GM19025 (cell line): ENCODE data around the gene RENBP.

ENCODE experiments used
- ATAC-seq: cut with Tn5 transposase; IDR thresholded peaks from one replicate; pipeline ENCODE4 v1.9.1; 2021; ENCODE audit warnings: mild to moderate bottlenecking, low read depth, moderate library complexity; ENCODE audit not compliant: unreplicated experiment

RENBP gene

GRCh38 chrX:153937056-153937455 lies 7.4 kb downstream of the RENBP start:
- no peak for ATAC-seq

DNA sequence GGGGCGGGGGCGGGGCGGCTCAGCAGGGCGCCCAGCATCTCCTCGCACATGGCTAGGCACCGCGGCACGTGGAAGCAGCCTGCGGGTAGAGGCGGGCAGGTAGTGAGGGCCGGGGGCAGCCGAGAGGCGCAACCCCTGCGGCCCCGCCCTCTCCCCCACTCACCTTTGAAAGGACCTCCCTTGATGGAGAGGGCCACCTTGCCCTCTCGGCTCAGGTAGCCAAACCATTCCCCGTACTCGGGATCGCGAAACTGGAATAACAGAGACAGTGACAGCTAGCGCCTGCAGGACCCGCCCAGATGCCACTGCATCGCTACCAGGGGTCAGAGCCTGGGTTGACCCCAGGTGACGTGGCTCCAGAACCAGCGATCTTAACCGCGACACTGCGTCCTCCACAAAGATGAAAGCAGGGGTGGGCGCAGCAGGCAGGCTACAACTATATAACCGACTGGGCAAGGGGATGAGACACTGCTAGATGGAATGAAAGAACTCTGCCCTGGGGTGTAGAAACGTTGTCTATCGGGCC lies 9.1 kb downstream of the RENBP start:
- no peak for ATAC-seq

GRCh38 chrX:153934762-153935325 lies 9.6 kb downstream of the RENBP start, which contains the start of gene NAA10:
Gene NAA10 (minus strand): TSS chrX:153935037. CDS start chrX:153934904, 133 bp downstream.
- ATAC-seq, result peak; percentile 94

- ATAC-seq, result peak; percentile 3
These were observed 10.2 kb downstream of the RENBP start for GRCh38 chrX:153934148-153934761.

- ATAC-seq, result no peak
These were observed 10.7 kb downstream of the RENBP start for GRCh38 chrX:153933748-153934147.

GRCh38 chrX:153932220-153932915 lies 12.1 kb downstream of the RENBP start:
- no peak for ATAC-seq

GRCh38 chrX:153931748-153932147 lies 12.7 kb downstream of the RENBP start:
- ATAC-seq, result no peak

GRCh38 chrX:153931151-153931550 lies 13.3 kb downstream of the RENBP start:
- no peak for ATAC-seq

- ATAC-seq, result no peak
These were observed 14.2 kb downstream of the RENBP start for GRCh38 chrX:153930011-153930910.

- ATAC-seq, result no peak
These were observed 14.9 kb downstream of the RENBP start for GRCh38 chrX:153929576-153929975.

DNA sequence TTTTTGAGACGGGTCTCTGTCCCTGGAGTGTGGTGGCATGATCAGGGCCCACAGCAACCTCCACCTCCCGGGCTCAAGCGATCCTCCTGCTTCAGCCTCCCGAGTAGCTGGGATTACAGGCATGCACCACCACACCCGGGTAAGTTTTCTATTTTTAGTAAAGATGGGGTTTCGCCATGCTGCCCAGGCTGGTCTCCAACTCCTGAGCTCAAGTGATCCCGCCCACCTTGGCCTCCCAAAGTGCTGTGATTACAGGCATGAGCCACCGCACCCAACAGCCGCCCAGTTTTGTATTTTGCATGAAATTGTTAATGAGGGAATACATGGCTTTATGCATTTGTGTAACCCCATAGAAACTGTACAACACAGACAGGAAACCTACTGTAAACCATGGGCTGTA lies 15.6 kb downstream of the RENBP start:
- no peak for ATAC-seq

GRCh38 chrX:153927922-153928760 lies 16.3 kb downstream of the RENBP start:
- peak; percentile 67 for ATAC-seq

DNA sequence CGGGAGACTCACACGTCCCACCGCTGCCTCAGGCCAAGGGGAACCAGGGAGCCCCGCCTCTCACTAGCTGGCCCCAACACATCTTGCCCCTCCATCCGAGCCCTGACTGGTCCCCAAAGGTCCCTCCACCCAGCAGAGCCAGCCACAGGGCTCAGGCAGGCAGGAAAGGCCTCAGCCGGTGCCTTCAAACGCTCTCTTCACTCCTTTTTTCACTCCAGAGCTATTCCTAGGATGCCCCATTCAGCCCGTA lies 16.8 kb downstream of the RENBP start:
- ATAC-seq, result no peak

DNA sequence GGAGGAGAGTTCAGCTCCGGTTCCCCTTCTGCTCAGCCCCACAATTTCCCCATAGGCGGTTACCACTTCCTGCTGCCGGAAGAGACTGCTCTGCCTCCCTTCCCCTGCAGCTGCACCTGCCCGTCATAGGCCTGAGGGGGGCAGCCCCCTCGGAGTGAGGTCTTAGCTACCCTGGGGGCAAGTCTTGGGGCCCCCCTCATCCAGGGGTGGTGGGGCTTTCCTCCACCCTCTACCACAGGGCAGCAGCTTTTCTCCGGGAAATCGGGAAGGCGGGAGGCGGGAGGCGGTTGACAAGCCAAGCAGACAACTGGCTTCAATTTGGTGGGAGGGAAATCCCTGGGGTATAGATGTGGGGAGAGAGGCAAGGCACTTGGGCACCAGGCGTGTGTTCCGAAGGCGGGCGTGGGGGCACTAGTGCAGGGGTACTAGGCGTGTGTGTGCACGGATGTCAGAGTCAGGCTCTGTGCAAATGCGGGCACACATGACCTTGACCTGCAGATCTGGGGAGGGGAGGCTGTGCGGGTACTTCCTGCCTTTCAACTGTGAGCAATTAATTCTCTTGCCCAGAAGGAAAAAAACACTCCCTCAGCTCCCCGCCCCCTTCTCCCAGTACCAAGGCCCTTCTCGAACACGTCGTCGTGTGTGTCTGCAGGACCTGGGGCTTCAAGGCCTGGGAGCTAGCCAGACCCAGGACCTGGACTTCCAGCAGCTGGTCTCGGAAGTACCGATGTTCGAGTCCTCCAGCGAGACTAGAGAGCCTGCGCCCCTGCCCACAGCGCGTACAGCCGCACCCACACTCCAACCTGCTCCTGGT lies 17.4 kb downstream of the RENBP start:
- ATAC-seq, result peak; percentile 29

- ATAC-seq, result no peak
These were observed 17.9 kb downstream of the RENBP start for GRCh38 chrX:153926552-153926857.

DNA sequence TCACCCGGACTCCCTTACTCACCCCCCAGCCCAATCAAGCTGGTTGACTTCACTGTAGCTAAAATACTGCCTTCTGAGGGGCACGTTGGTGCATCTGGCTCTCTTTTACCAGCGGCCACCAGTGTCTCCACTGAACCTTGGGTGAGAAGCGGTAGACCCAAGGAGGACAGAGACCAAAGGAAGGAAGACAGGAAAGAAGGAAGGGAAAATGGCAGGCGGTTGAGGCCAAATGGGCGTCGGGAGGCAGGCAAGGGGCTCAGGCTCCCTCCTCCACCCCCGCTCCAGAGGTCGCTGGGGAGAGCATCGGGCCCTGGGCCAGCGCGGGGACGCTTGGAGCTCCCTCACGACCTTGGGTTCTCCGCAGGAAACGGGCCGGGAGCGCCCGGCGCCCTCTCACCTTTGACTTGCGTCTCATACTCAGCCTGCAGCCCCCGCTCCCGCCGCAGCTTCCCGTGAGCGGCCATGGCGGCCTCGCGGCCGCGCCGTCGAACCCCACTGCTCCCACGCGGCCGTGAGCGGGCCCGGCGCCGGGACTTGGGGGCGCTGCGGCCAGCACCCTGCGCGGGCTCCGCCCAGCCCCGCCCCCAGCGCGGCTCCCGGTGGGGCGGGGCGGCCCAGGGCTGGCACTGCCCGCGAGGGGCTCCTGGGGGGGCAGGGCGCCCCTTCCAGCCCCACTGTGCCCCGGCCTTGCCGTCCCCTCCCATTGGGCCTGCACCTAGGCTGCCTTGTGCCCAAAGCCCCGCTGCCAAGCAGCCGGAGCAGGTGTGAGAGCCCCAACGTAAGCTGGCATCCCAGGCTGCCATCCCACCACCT lies 18.5 kb downstream of the RENBP start, which contains the start of gene ARHGAP4:
Gene ARHGAP4, minus strand, starts transcription at position 526 of the 813 bp plus-strand sequence. Its CDS starts 62 bp downstream, at position 464.
- no peak for ATAC-seq

DNA sequence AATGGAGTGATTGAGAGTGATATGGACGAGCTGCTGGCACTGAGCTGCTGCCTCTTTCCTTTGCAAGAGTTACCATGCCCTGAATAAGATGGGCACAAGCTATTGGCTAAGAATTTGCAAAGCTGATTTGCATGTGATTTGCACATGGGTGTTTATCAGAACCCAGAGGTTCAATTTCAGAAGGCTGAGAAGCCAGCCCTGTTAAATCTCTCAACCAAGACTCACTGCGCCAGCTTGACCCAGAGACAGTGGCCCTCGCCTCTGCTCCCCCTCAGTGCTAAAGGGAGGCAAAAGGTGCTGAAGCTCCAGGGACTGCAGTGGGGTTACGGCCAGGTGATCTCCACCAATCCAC lies 19.1 kb downstream of the RENBP start:
- ATAC-seq, result no peak

- ATAC-seq, result no peak
These were observed 20.1 kb downstream of the RENBP start for GRCh38 chrX:153924149-153924861.
